Glutamatergic neuron (in vitro differentiated cells): Measurements from ENCODE around the gene CYSLTR2. TPM values are rescaled to one million over a fixed set of nuclear protein-coding genes. Genes with fewer than 3 reads are reported as not detected.
A peak's percentile ranks its signal among the peaks of the same experiment; 100 is the strongest.

Source experiments
- DNase-seq: peaks from one replicate; pipeline ENCODE4 v3.0.0; 2022
- H3K27ac Mint-ChIP-seq: one replicate; pipeline ENCODE4 v1.8.0; 2020; ENCODE audit warnings: mild to moderate bottlenecking, mixed read lengths, inconsistent platforms; ENCODE audit not compliant: unreplicated experiment
- H3K27me3 Mint-ChIP-seq: one replicate; pipeline ENCODE4 v1.8.0; 2020; ENCODE audit warnings: mild to moderate bottlenecking, moderate library complexity, mixed read lengths, inconsistent platforms; ENCODE audit not compliant: unreplicated experiment
- H3K36me3 Mint-ChIP-seq: one replicate; pipeline ENCODE4 v1.8.0; 2020; ENCODE audit warnings: mild to moderate bottlenecking, mixed read lengths, inconsistent platforms; ENCODE audit not compliant: unreplicated experiment
- H3K4me1 Mint-ChIP-seq: one replicate; pipeline ENCODE4 v1.8.0; 2020; ENCODE audit warnings: mild to moderate bottlenecking, low read depth, mixed read lengths, inconsistent platforms; ENCODE audit not compliant: unreplicated experiment
- H3K4me3 Mint-ChIP-seq: one replicate; pipeline ENCODE4 v1.8.0; 2020; ENCODE audit warnings: mild to moderate bottlenecking, mixed read lengths, inconsistent platforms; ENCODE audit not compliant: unreplicated experiment
- H3K9me3 Mint-ChIP-seq: one replicate; pipeline ENCODE4 v1.8.0; 2020; ENCODE audit warnings: mild to moderate bottlenecking, moderate library complexity, mixed read lengths, inconsistent platforms; ENCODE audit not compliant: unreplicated experiment
- CTCF ChIP-seq: fragments of 200-600 bp; sonication (generic); IDR thresholded peaks from one replicate; pipeline ENCODE4 v1.5.0; 2021; ENCODE audit not compliant: partially characterized antibody, unreplicated experiment
- total RNA-seq: library from RNA; stranded (reverse); fragmentation: NEBNext Ultra II Directional; extraction: Animal tissue kit (Norgen Biotek cat#: 25700); gene quantifications from one replicate; pipeline ENCODE4 v1.2.1, GENCODE V29; 2021; ENCODE audit not compliant: unreplicated experiment

CYSLTR2 gene
- total RNA-seq, 1 donor from 2014 or later = 4.9 TPM

- DNase-seq = no peak
Observed at GRCh38 chr13:48646791-48647190, 6.9 kb upstream of the CYSLTR2 start.

GRCh38 chr13:48647625-48648024 lies 6.1 kb upstream of the CYSLTR2 start:
- Mint-ChIP-seq H3K4me1 (peaks cover 12% of the 10 kb centered on the region), H3K27ac (no peak overlapping the region), H3K36me3 (no peaks in the 10 kb centered on the region), H3K27me3 (no peaks in the 10 kb centered on the region), H3K9me3 (peaks cover 2% of the 10 kb centered on the region), H3K4me3 (no peak overlapping the region)
- DNase-seq = no peak
- no peak for TF ChIP-seq CTCF

More at GRCh38 chr13:48646791-48647190, 6.9 kb upstream of the CYSLTR2 start:
- no peak overlapping the region for H3K27ac Mint-ChIP-seq
- peaks cover 6% of the 10 kb centered on the region for H3K4me1 Mint-ChIP-seq
- peaks cover 2% of the 10 kb centered on the region for H3K9me3 Mint-ChIP-seq
- H3K36me3 Mint-ChIP-seq = no peaks in the 10 kb centered on the region
- no peak for TF ChIP-seq CTCF
- no peaks in the 10 kb centered on the region for H3K27me3 Mint-ChIP-seq
- H3K4me3 Mint-ChIP-seq = no peak overlapping the region

DNA sequence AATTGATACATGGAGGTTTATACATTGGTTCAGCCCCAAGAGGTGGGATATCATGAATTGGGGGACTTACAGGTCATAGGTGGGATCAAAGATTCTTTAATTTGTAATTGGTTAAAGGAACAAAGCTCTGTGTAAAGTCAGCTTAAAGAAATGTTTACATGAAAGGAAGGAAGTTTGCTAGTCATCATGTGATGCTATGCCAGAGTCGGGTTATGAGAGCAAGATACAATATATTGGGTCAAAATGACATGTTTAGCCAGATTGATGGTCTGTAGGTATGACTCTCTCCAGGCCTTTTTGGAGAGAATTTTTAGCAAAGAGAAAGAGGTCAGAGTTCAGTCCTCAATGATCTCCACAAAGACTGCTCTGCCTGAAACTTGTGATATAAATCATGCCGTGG lies 5.3 kb upstream of the CYSLTR2 start:
- H3K9me3 Mint-ChIP-seq = peaks cover 5% of the 10 kb centered on the region
- no peak for DNase-seq
- no peaks in the 10 kb centered on the region for H3K36me3 Mint-ChIP-seq
- H3K4me1 Mint-ChIP-seq = peaks cover 18% of the 10 kb centered on the region
- TF ChIP-seq CTCF = no peak
- H3K27me3 Mint-ChIP-seq = no peaks in the 10 kb centered on the region
- H3K4me3 Mint-ChIP-seq = no peak overlapping the region
- no peak overlapping the region for H3K27ac Mint-ChIP-seq

- H3K27ac Mint-ChIP-seq = peak overlapping the region; percentile 78
- peaks cover 2% of the 10 kb centered on the region for H3K27me3 Mint-ChIP-seq
Observed at GRCh38 chr13:48652851-48653471, 768 bp upstream of the CYSLTR2 start.

More at GRCh38 chr13:48652851-48653471, 768 bp upstream of the CYSLTR2 start:
- Mint-ChIP-seq H3K4me3 (peak overlapping the region; percentile 53), H3K36me3 (no peaks in the 10 kb centered on the region), H3K9me3 (peaks cover 6% of the 10 kb centered on the region), H3K4me1 (peaks cover 30% of the 10 kb centered on the region)
- DNase-seq = no peak
- TF ChIP-seq CTCF = no peak
